Mucosa of descending colon (tissue), 3 donors: Measurements from ENCODE around the gene VEPH1. TPM values are rescaled to one million over a fixed set of nuclear protein-coding genes. Genes with fewer than 3 reads are reported as not detected.

Experiments used
- ATAC-seq: fragments of 200-7000 bp; cut with Tn5 transposase; one replicate; pipeline ENCODE4 v1.9.1; 2020; ENCODE audit warnings: mild to moderate bottlenecking, moderate library complexity
- DNase-seq, 3 donors: peaks; one replicate each; pipeline ENCODE4 v3.0.0-alpha.2; 2020
- H3K36me3 ChIP-seq: fragments of 200-600 bp; one replicate; pipeline ENCODE4 v1.8.0; 2021; ENCODE audit warnings: low read depth, mild to moderate bottlenecking
- H3K4me1 ChIP-seq: fragments of 200-600 bp; one replicate; pipeline ENCODE4 v1.8.0; 2021; ENCODE audit warnings: low read depth, mild to moderate bottlenecking
- H3K4me3 ChIP-seq: fragments of 200-600 bp; one replicate; pipeline ENCODE4 v1.8.0; 2021; ENCODE audit warnings: mild to moderate bottlenecking
- H3K9me3 ChIP-seq: fragments of 200-600 bp; one replicate; pipeline ENCODE4 v1.8.0; 2021; ENCODE audit warnings: mild to moderate bottlenecking
- intact Hi-C, 2 donors: fragments of 100-400 bp; cut with DNase I in 1 of 2; cut with micrococcal nuclease in 1 of 2; formaldehyde crosslinking; loops; one replicate each; pipeline versions ENCODE4 v1.11.0 to v1.11.1; 2022; cut with DNase I, micrococcal nuclease
- total RNA-seq, 3 donors: library from RNA; stranded (reverse); fragmentation: NEBNext Ultra II Directional in 2 of 3; extraction: Animal tissue kit (Norgen Biotek cat#: 25700) in 2 of 3; gene quantifications; one replicate each; pipeline versions ENCODE4 v1.2.1 to v1.2.4, GENCODE V29; 2021 to 2023
- TF ChIP-seq, protein P1 (sequence below): fragments of 200-600 bp; IDR thresholded peaks from one replicate; pipeline ENCODE4 v1.8.0; 2022; ENCODE audit warnings: antibody characterized with exemption, mild to moderate bottlenecking
- donor health status: DM: no; HTN: no; CAD: no; lungs with moderate emphysema.
- donor health status: DM: no; HTN: no; CAD: no.
- donor health status: DM: no; HTN: yes; CAD: no.

VEPH1 gene
- total RNA-seq, 3 donors from 2014 or later: 1.5 to 6.3 (median 4.8) TPM

DNA sequence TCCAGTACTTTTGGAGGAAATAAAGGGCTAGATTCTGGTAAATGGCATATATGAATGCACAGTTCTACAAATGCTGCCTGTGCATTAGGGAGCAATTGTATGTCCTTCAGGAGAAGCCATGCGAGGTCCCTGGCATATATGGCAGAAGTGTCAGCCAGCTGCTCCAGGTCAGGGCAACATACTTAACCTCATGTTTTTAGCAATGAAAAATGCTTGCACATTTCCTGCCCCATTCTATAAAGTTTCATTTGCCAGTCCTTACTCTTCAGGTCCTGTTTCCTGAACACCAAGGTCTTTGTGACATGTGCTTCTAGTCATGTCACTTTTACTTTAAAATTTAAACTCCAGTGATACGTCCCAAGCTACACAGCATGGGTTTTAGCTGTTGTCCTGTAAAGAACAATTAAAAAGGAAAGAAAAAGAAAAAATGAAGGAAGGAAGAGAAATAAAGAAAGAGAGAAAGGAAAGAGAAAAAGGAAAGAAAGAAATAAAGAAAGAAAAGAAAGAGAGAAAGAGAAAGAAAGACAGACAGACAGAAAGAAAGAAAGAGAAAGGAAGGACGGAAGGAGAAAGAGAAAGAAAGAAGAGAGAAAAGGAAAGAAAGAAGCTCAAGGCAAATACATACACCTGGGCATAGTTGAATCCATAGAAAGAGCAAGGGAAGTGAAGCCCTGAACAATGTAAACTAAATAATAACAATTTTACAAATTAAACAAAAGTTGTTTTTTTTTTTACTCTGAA lies 86.7 kb downstream of the VEPH1 start:
- Histone ChIP-seq H3K9me3 (no peaks in the 10 kb centered on the region), H3K4me1 (no peaks in the 10 kb centered on the region), H3K36me3 (no peaks in the 10 kb centered on the region), H3K4me3 (no peak overlapping the region)
- ATAC-seq: no peak
- TF ChIP-seq, protein P1, sequence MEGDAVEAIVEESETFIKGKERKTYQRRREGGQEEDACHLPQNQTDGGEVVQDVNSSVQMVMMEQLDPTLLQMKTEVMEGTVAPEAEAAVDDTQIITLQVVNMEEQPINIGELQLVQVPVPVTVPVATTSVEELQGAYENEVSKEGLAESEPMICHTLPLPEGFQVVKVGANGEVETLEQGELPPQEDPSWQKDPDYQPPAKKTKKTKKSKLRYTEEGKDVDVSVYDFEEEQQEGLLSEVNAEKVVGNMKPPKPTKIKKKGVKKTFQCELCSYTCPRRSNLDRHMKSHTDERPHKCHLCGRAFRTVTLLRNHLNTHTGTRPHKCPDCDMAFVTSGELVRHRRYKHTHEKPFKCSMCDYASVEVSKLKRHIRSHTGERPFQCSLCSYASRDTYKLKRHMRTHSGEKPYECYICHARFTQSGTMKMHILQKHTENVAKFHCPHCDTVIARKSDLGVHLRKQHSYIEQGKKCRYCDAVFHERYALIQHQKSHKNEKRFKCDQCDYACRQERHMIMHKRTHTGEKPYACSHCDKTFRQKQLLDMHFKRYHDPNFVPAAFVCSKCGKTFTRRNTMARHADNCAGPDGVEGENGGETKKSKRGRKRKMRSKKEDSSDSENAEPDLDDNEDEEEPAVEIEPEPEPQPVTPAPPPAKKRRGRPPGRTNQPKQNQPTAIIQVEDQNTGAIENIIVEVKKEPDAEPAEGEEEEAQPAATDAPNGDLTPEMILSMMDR: no peak
- intact Hi-C loops: no loop called here
- DNase-seq: no peak

DNA sequence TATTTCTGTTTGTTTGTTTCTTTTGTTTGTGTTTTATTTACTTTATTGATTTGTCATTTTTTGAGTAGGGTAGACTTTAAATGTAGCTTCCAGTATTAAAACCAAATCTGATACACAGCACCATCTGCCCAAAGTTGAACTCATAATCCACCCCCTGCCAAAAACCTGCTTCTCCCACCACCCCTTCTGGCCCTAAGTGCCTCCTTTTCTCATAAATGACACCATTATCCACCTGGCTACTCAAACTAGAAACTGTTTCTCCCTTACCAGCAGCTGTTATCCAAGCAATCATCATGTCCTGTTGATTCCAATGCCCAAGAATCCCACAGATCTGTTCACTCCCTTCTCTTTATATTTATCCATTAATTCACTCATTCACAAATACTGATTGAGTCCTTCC lies 88.4 kb downstream of the VEPH1 start:
- ATAC-seq: no peak
- Histone ChIP-seq H3K36me3 (no peaks in the 10 kb centered on the region), H3K4me3 (no peak overlapping the region), H3K4me1 (no peaks in the 10 kb centered on the region), H3K9me3 (no peaks in the 10 kb centered on the region)
- TF ChIP-seq, protein P1: no peak
- intact Hi-C loops: no loop called here
- DNase-seq: no peak

- Histone ChIP-seq H3K36me3 (no peaks in the 10 kb centered on the region), H3K9me3 (no peaks in the 10 kb centered on the region), H3K4me3 (no peak overlapping the region), H3K4me1 (no peaks in the 10 kb centered on the region)
- intact Hi-C loops: no loop called here
- TF ChIP-seq, protein P1: no peak
- ATAC-seq: no peak
- DNase-seq: no peak
Measured at GRCh38 chr3:157412323-157412855, 90.8 kb downstream of the VEPH1 start.

- intact Hi-C loops: no loop called here
- ATAC-seq (no peak), DNase-seq (no peak)
- no peak overlapping the region for H3K4me3 ChIP-seq
- H3K36me3 ChIP-seq: no peaks in the 10 kb centered on the region
- H3K4me1 ChIP-seq: no peaks in the 10 kb centered on the region
- TF ChIP-seq, protein P1: no peak
- no peaks in the 10 kb centered on the region for H3K9me3 ChIP-seq
Measured at GRCh38 chr3:157410945-157411344, 92.3 kb downstream of the VEPH1 start.

DNA sequence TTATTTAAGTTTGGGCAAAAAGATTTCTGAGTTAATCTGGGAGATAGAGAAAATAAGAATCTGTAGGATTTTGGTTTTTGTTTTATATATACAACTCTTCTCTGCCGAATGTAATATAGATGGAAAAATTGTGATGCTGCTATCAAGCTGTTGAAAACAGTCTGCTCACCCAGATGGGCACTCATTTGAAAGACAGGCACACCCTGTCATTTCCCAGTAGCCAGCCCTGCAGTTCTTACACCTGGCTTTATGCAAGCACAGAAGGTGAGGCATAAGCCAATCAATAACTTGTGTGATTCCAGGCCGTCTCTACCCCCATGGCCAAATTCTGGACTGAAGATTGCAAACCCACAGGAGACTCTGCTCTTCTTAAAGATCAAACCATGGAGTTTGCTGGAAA lies 93.7 kb downstream of the VEPH1 start:
- intact Hi-C loops: no loop called here
- no peak overlapping the region for H3K4me3 ChIP-seq
- TF ChIP-seq, protein P1: no peak
- H3K36me3 ChIP-seq: no peaks in the 10 kb centered on the region
- no peak for ATAC-seq
- no peak for DNase-seq
- H3K9me3 ChIP-seq: no peaks in the 10 kb centered on the region
- H3K4me1 ChIP-seq: no peaks in the 10 kb centered on the region
